ENCODE measurements around the gene DPPA4. TPM values are rescaled to one million over a fixed set of nuclear protein-coding genes. Genes with fewer than 3 reads are reported as not detected.

Gene DPPA4
- total RNA-seq, 1 experiment from 2014 or later = 774 TPM

Other genes starting within 250 kb of the DPPA4 start
- not detected in 3 replicates for gene MORC1, start 219.4 kb downstream of the DPPA4 start, total RNA-seq (2021)
- not detected in 3 replicates for gene C3orf85, start 200.8 kb downstream of the DPPA4 start, total RNA-seq (2021)
- 14.9 to 15.8 TPM (median 15.0 TPM) in 3 replicates for gene DPPA2, start 21.0 kb downstream of the DPPA4 start, total RNA-seq (2021)